Hepatocyte (in vitro differentiated cells): Measurements from ENCODE around the gene S1PR5.

Source experiments
- CTCF ChIP-seq: fragments of 200-600 bp; sonication (generic); IDR thresholded peaks from 2 replicates; pipeline ENCODE4 v1.5.1; 2016; ENCODE audit warnings: antibody characterized with exemption, mild to moderate bottlenecking; ENCODE audit not compliant: poor library complexity
- EZH2 ChIP-seq: fragments of 200-600 bp; sonication (generic); IDR thresholded peaks from 2 replicates; pipeline ENCODE4 v1.6.1; 2016; ENCODE audit warnings: antibody characterized with exemption, mild to moderate bottlenecking, borderline replicate concordance

GRCh38 chr19:10544242-10544752 is 27.1 kb upstream of the S1PR5 start:
- TF ChIP-seq CTCF: no peak
- TF ChIP-seq EZH2: no peak
